HAP-1 (cell line): ENCODE measurements around the gene SLC29A3.

Source experiments
- DNase-seq, 2 experiments: peaks; one replicate each; pipeline ENCODE4 v3.0.0-alpha.2; 2016 to 2020; ENCODE audit warnings: low spot score in 2 of 2
- H3K27me3 ChIP-seq: fragments of 250-450 bp; sonication (Bioruptor Pico); 2 replicates; pipeline ENCODE4 v1.5.1; 2020; ENCODE audit warnings: low read depth, mild to moderate bottlenecking, moderate library complexity
- H3K36me3 ChIP-seq: fragments of 250-450 bp; sonication (Bioruptor Pico); replicated peaks from 2 replicates; pipeline ENCODE4 v1.5.1; 2020; ENCODE audit warnings: mild to moderate bottlenecking
- H3K4me1 ChIP-seq: fragments of 250-450 bp; sonication (Bioruptor Pico); 2 replicates; pipeline ENCODE4 v1.5.1; 2020; ENCODE audit warnings: mild to moderate bottlenecking
- H3K4me3 ChIP-seq: fragments of 250-450 bp; sonication (Bioruptor Pico); 2 replicates; pipeline ENCODE4 v1.5.1; 2020; ENCODE audit warnings: mild to moderate bottlenecking, moderate library complexity
- H3K9me3 ChIP-seq: fragments of 250-450 bp; sonication (Bioruptor Pico); 2 replicates; pipeline ENCODE4 v1.5.1; 2020; ENCODE audit warnings: mild to moderate bottlenecking, moderate library complexity
- in situ Hi-C: fragments of 300-500 bp; cut with MboI; formaldehyde crosslinking; loops from 3 replicates; pipeline ENCODE4 v1.14.3; 2020; ENCODE audit warnings: low sequenced_read_pairs, inconsistent platforms, mixed read lengths

SLC29A3 gene

DNA sequence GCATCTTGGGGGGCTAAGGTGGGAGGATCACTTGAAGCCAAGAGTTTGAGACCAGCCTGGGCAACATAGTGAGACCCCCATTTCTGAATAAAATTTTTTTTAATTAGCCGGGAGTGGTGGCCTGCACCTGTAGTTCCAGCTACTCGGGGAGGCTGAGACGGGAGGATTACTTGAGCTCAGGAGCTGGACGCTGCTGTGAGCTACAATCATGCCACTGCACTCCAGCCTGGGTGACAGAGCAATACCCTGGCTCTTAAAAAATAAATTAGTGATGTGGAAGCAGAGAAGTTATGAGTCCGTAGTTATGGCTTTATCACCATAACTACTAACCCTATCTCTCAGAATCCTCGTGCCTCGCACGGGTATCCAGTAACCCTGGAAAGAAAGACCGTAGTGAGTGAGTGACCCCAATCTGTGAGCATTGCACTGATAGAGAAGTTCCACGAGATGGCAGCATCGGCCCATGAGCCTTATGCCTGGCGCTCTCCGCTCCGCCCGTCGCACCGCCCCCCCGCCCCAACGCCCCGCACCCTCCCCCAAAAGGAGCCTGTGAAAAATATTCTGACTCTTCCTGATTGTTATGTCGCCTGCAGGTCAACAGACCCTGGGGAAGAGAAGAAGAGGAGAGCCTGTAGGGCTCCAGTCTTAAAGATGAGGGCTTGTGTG lies 4.9 kb upstream of the SLC29A3 start:
- Histone ChIP-seq H3K36me3 (no peaks in the 10 kb centered on the region), H3K4me1 (no peaks in the 10 kb centered on the region; the same call in 1 of the 2 replicates), H3K4me3 (no peak overlapping the region), H3K27me3 (peaks cover 14% of the 10 kb centered on the region), H3K9me3 (no peaks in the 10 kb centered on the region)
- in situ Hi-C loops, result loop anchor here (5.0 to 10.0 kb wide), 2 partner anchors 388 to 1021 kb away; no protein-coding TSS in a partner anchor
- peak; percentile 63 to 74 for DNase-seq

DNA sequence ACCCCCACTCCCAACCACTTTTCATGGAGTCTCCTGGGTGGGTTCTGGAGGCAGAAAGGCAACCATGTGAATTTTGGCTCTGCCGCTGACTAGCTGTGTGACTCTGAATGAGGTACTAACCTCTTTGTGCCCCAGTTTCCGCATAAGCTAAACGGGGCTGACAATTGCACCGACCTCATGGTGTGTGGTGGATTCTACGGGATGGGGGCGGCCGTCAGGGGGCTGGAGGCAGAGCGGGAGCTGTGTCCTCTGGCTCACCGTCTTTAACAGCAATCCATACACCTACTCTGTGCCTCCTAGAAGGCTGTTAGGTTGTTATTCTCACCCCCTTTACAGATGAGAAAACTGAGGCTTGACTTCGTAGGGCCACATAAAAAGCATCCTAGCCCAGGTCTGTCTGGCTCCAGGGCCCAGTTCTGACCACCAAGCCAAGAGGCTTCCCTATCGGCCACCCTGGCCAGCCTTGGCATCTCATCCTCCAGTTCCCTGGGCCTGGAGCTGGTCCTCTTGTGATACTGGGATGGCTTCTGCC lies 4.3 kb upstream of the SLC29A3 start:
- DNase-seq, result no peak
- Histone ChIP-seq H3K4me3 (no peak overlapping the region), H3K36me3 (no peaks in the 10 kb centered on the region), H3K27me3 (peaks cover 14% of the 10 kb centered on the region), H3K4me1 (no peaks in the 10 kb centered on the region; the same call in none of the 2 replicates), H3K9me3 (no peaks in the 10 kb centered on the region)
- in situ Hi-C loops, result loop anchor here (5.0 to 10.0 kb wide), 2 partner anchors 388 to 1020 kb away; no protein-coding TSS in a partner anchor

DNA sequence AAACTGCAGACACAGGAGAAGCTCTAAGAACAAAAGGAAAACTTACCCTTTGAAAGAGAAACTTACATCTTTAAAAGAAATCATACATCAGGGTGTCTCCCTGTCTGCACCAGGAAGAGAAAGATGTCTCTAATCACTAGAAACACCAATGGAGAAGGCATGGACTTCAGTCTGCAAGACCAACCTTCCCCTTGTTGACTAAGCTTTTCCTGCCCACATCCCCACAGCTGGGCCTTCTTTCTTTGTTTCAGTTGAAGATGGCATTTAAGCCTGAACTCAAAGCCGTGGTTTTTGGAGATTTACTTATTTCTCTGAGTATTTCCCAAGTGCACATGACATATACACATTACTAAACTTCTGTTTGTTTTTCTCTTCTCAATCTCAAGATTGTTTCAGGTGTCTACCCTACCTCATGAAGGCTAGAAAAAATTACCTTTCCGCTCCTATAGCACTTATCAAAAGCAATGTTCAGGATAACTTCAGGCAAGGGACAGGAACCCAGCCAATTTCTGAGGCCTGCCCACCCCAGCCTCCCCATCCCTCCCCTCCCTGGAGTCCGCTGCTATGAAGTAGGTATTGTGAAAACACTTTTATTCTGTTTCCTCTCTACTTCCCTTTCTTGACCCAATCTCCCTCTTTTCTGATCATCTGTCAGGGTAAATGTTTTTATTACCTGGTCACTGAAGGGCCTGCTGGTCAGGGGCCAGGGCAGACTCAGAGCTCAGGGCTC lies 2.8 kb upstream of the SLC29A3 start:
- Histone ChIP-seq H3K4me1 (no peaks in the 10 kb centered on the region; the same call in none of the 2 replicates), H3K27me3 (peaks cover 9% of the 10 kb centered on the region; the same call in 1 of the 2 replicates), H3K36me3 (no peaks in the 10 kb centered on the region), H3K4me3 (no peak overlapping the region), H3K9me3 (no peaks in the 10 kb centered on the region)
- no peak for DNase-seq
- in situ Hi-C loops, result loop anchor here (10.0 kb wide), 1 partner anchor 1019 kb away; no protein-coding TSS in a partner anchor

DNA sequence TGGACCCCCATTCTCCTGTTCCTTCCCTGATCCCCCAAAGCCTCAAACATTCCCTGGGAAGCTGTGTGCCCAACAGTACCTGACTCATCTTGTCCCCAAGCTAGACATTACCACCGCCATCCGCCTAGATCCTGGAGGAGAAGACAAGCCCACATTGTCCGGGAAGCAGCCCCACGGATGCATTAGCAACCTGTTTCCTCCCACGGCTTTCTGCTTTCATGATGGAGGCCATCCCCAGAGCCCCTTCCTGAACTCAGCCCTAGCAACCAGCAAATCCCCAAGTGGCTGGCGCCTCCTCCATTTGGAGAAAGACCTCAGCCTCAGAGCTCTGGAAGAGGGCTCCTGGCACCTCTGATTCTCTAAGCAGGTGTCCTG lies 2.3 kb upstream of the SLC29A3 start:
- DNase-seq, result no peak
- Histone ChIP-seq H3K9me3 (no peaks in the 10 kb centered on the region), H3K4me3 (no peak overlapping the region), H3K27me3 (peaks cover 5% of the 10 kb centered on the region; the same call in 1 of the 2 replicates), H3K36me3 (no peaks in the 10 kb centered on the region), H3K4me1 (no peaks in the 10 kb centered on the region; the same call in none of the 2 replicates)
- in situ Hi-C loops, result loop anchor here (10.0 kb wide), 1 partner anchor 1018 kb away; no protein-coding TSS in a partner anchor

DNA sequence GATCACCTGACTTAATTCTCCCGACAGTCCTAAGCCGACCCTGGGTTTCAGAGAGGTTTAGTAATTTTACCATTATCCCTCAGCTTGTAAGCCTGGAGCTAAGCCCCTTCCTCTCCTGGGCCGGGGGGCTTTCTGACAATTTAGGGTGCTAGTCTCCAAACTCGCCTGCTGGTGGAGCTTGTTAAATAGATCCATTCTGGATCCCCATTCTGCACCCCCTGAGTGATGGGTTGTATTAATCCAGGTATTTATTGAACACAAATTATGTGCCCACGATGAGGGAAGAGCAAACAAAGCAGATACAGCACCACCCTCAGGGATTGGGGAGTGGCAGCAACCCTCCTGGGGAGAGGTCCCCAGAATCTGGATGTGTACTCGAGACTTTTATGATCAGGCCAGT lies 1.3 kb upstream of the SLC29A3 start:
- Histone ChIP-seq H3K4me1 (no peaks in the 10 kb centered on the region; the same call in none of the 2 replicates), H3K4me3 (no peak overlapping the region), H3K27me3 (no peaks in the 10 kb centered on the region), H3K9me3 (no peaks in the 10 kb centered on the region), H3K36me3 (no peaks in the 10 kb centered on the region)
- no peak for DNase-seq
- in situ Hi-C loops, result loop anchor here (10.0 kb wide), 1 partner anchor 1017 kb away; no protein-coding TSS in a partner anchor

DNA sequence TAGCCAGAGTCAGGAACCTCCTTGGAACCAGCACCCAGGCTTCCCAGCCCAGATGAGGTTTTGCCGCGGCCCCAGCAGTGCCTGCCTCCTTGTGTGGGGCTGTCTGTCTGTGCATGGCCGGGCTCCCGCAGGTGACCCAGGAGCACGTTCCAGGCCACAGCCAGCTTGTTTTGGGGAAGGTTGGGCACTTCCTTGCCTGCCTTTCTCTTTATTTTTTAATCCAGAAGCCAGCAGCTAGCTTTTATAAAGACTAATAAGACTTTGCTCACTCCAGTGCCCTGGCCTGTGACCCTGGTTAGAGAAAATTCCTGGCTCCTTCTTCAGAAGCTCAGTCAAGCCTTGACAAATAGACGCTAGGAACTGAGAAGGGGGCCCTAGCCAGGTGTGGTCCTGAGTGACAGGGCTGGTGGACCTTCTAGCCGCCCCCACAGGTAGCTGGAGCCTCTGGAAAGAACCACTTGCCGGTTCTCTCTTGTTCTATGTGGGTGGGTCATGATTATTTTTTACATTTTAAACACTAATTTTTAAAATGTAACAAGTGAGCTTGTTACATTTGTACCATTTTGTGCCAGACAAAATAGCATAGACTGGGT lies 837 bp downstream of the SLC29A3 start:
- peak overlapping the region; percentile 55 for H3K4me3 ChIP-seq
- H3K4me1 ChIP-seq, result no peaks in the 10 kb centered on the region; the same call in none of the 2 replicates
- in situ Hi-C loops, result loop anchor here (10.0 kb wide), 1 partner anchor 1015 kb away; no protein-coding TSS in a partner anchor
- 0 out of 2 replicates have a peak, but pooled peaks cover 5% of the 10 kb centered on the region for H3K36me3 ChIP-seq
- H3K27me3 ChIP-seq, result no peaks in the 10 kb centered on the region
- no peaks in the 10 kb centered on the region for H3K9me3 ChIP-seq
- no peak for DNase-seq

DNA sequence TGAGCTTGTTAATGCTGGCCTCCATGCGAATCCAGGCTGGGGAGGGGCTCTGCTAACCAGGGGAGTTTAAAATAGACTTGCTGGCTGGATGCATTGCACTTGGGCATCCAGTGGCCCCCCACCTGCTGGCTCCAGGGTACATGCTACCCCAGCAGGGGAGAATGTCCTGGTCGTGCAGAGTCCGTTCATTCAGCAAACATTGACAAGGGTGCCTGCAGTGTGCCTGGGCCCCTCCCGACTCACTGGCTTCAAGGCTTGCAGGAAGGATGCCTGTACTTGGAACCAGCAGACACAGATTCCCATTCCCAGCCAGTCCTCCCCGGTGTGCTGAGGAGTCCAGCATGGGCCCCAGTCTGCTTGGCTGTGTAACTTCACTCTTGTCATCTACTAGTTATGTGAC lies 1.5 kb downstream of the SLC29A3 start:
- no peaks in the 10 kb centered on the region; the same call in none of the 2 replicates for H3K4me1 ChIP-seq
- no peak for DNase-seq
- no peaks in the 10 kb centered on the region for H3K27me3 ChIP-seq
- H3K9me3 ChIP-seq, result no peaks in the 10 kb centered on the region
- H3K4me3 ChIP-seq, result no peak overlapping the region
- 0 out of 2 replicates have a peak, but pooled peaks cover 5% of the 10 kb centered on the region for H3K36me3 ChIP-seq
- in situ Hi-C loops, result no loop called here

DNA sequence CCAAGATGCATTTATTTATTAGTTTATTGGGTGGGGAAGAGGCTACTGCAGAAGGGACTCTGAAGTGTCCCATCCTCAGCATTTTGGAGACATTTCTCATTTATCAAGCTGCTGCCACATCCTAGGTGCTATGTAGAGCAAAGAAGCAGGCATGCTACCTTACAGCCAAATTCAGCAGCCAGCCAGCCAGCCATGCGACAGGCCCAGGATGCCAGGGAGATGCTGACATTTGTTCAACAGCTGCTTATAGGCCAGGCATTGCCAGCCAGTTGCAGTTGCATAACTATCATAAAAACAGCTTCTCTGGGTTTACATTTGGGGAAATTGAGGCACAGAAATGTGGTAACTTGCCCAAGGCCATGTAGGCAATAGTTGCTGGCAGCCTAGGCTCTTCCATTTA lies 2.3 kb downstream of the SLC29A3 start:
- no peak overlapping the region for H3K4me3 ChIP-seq
- no peaks in the 10 kb centered on the region for H3K9me3 ChIP-seq
- in situ Hi-C loops, result no loop called here
- no peak for DNase-seq
- no peaks in the 10 kb centered on the region; the same call in none of the 2 replicates for H3K4me1 ChIP-seq
- H3K36me3 ChIP-seq, result 0 out of 2 replicates have a peak, but pooled peaks cover 5% of the 10 kb centered on the region
- H3K27me3 ChIP-seq, result no peaks in the 10 kb centered on the region

DNA sequence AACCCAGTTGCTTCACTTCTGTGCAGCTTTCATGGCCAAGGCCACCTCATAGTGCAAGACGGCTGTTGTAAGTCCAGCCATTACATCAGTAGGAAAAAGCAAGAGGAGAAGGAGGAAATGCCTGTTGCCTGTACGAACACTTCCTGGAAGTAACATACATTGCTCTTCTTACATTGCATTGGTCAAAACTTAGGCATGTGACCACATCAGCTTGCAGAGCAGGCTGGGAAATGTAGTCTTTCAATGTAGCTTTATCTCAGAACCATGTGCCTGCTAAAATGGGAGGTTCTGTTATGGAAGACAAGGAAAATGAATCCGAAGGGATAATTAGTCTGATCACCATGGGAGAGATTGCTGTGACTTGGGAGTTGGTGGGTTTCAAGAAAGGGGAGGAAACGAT lies 4.3 kb downstream of the SLC29A3 start:
- H3K27me3 ChIP-seq, result no peaks in the 10 kb centered on the region
- H3K4me3 ChIP-seq, result no peak overlapping the region
- H3K36me3 ChIP-seq, result 0 out of 2 replicates have a peak, but pooled peaks cover 5% of the 10 kb centered on the region
- in situ Hi-C loops, result no loop called here
- no peaks in the 10 kb centered on the region; the same call in none of the 2 replicates for H3K4me1 ChIP-seq
- DNase-seq, result no peak
- no peaks in the 10 kb centered on the region for H3K9me3 ChIP-seq

DNA sequence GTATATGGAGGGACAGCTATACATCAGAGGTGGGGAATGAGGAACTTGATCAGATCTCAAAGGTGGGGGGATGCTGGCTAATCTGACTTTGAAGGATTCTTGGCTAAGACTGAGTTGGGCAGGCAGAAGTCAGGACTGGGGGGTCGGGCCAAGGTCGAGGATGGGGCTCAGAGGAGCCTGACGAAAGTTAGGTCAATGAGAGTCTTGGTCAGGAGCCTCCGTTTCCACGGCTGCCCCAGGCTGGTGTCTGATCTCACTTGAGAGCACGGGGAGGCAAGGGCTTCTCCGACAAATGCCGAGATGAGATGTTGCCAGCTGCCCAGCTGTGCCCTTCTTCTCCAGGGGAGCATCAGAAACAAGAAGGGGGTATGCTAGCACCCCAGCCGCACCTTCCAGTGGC lies 5.7 kb downstream of the SLC29A3 start:
- in situ Hi-C loops, result no loop called here

DNA sequence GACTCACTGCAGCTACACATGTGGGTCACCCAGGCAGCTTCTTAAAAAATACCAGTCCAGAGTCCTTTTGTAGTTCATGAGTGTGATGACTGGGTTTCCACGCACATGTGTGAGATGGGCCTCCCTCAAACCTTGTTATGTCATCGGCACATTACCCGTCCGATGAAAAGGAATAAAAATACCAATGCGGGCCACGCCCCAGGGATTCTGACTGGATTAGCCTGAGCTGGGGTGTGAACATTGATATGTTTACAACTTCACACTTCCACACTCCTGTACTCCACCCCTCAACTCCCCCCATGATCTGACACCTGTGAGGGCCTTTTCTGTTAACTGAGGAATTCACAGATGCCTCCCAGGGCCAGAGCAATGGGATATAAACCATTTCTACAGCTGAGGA lies 6.2 kb downstream of the SLC29A3 start:
- 0 out of 2 replicates have a peak, but pooled peaks cover 5% of the 10 kb centered on the region for H3K36me3 ChIP-seq
- no peak overlapping the region for H3K4me3 ChIP-seq
- H3K27me3 ChIP-seq, result no peaks in the 10 kb centered on the region
- in situ Hi-C loops, result no loop called here
- H3K9me3 ChIP-seq, result no peaks in the 10 kb centered on the region
- H3K4me1 ChIP-seq, result no peaks in the 10 kb centered on the region; the same call in 1 of the 2 replicates
- no peak for DNase-seq

More for the DNA sequence above, 5.7 kb downstream of the SLC29A3 start:
- no peak overlapping the region for H3K4me3 ChIP-seq
- H3K9me3 ChIP-seq, result no peaks in the 10 kb centered on the region
- H3K4me1 ChIP-seq, result no peaks in the 10 kb centered on the region; the same call in none of the 2 replicates
- H3K36me3 ChIP-seq, result 0 out of 2 replicates have a peak, but pooled peaks cover 5% of the 10 kb centered on the region
- H3K27me3 ChIP-seq, result no peaks in the 10 kb centered on the region
- DNase-seq, result no peak

DNA sequence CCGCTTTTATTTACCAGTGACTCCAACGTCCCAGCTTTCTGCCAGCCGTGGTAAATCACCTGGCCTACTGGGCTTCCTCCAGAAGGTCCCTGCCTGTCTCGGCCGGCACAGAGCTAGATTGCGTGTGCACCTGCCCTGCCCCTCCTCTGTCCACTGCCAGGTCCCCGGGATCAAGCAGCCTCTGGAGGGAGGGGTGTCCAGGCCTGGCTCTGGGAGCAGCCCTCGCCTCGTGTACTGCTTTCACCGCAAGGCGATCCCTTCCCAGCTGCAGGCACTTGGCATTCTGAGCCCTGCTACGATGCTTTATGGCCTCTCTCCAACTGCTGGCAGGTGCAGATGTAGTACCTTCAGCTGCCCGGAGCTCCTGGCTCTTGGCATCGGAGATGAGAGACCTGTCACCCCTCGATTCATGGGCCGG lies 7.4 kb downstream of the SLC29A3 start:
- Histone ChIP-seq H3K27me3 (no peaks in the 10 kb centered on the region), H3K36me3 (0 out of 2 replicates have a peak, but pooled peaks cover 5% of the 10 kb centered on the region), H3K4me3 (no peak overlapping the region), H3K9me3 (no peaks in the 10 kb centered on the region), H3K4me1 (no peaks in the 10 kb centered on the region)
- no peak for DNase-seq
- in situ Hi-C loops, result no loop called here

DNA sequence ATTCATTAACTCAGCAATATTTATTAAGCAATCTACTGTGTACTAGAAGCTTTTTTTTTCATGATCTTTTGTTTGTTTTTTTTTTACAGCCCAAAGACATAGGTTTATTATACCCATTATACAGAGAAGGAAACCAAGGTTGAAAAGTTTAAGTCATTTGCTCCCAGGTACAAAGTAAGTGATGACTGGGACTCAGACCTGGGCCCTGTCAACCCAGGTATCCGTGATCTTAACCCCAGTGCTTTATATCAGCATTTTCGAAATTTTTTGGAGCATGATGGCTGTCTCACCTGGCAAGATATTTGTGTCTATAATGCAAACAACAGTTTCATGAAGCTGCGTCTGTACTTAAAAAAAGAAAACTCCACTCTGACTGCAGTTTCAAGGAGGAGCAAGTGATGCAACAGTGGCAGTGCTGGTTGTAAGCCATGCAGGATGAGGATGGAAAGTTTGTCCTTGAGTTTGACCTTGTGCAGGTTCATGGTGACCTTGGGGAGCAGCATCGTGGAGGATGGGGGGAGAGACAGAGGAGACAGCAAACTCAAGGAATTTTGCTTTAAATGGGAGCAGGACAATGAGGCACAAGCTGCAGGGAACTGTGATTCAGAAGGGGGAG lies 11.8 kb downstream of the SLC29A3 start:
- in situ Hi-C loops, result no loop called here
- H3K27me3 ChIP-seq, result no peaks in the 10 kb centered on the region
- no peak overlapping the region for H3K4me3 ChIP-seq
- no peak for DNase-seq
- H3K4me1 ChIP-seq, result no peaks in the 10 kb centered on the region
- H3K9me3 ChIP-seq, result no peaks in the 10 kb centered on the region
- no peaks in the 10 kb centered on the region for H3K36me3 ChIP-seq
